OCI-LY7 (cell line): ENCODE data around the gene TSC22D2. TPM values are rescaled to one million over a fixed set of nuclear protein-coding genes. Genes with fewer than 3 reads are reported as not detected.

Experiments used
- BruUV-seq: library from RNA; stranded (reverse); fragments of 400-500 nt; replicated peaks from 2 replicates; lab custom pipeline; 2021; lab: Mats Ljungman, UMichigan
- CTCF ChIA-PET: fragments of 300-600 bp; sonication (Branson Sonifier 250); formaldehyde crosslinking; loops from one replicate; lab custom pipeline; 2022; ENCODE audit warnings: antibody characterized with exemption; ENCODE audit not compliant: unreplicated experiment; lab: Charles Lee
- POLR2A ChIA-PET: fragments of 300-600 bp; sonication (Branson Sonifier 250); formaldehyde crosslinking; loops from one replicate; lab custom pipeline; 2022; ENCODE audit warnings: antibody characterized with exemption; lab: Charles Lee
- DNase-seq: peaks from one replicate; pipeline ENCODE4 v3.0.0-alpha.2; 2015; ENCODE audit warnings: low spot score
- H2AFZ ChIP-seq: fragments of 200-600 bp; sonication (generic), shearing (Covaris generic); 2 replicates; pipeline ENCODE4 v1.6.1; 2014; ENCODE audit warnings: mild to moderate bottlenecking, antibody characterized with exemption, low read length, moderate library complexity
- H3K27ac ChIP-seq: fragments of 200-600 bp; sonication (generic); 2 replicates; pipeline ENCODE4 v1.5.1; 2014; ENCODE audit warnings: mixed run types, low read depth, mild to moderate bottlenecking, moderate library complexity, low read length, inconsistent platforms; ENCODE audit not compliant: poor library complexity, severe bottlenecking
- H3K36me3 ChIP-seq: fragments of 200-600 bp; sonication (generic); 2 replicates; pipeline ENCODE4 v1.6.1; 2014; ENCODE audit warnings: mild to moderate bottlenecking, antibody characterized with exemption, low read length, moderate library complexity, mixed read lengths; ENCODE audit not compliant: insufficient read depth
- H3K4me1 ChIP-seq: fragments of 200-600 bp; sonication (generic); 2 replicates; pipeline ENCODE4 v1.5.1; 2014; ENCODE audit warnings: mild to moderate bottlenecking, low read length; ENCODE audit not compliant: insufficient read depth, poor library complexity, severe bottlenecking
- H3K4me2 ChIP-seq: fragments of 200-600 bp; sonication (generic); 2 replicates; pipeline ENCODE4 v1.6.1; 2014; ENCODE audit warnings: mild to moderate bottlenecking, low read length
- H3K4me3 ChIP-seq: fragments of 200-600 bp; sonication (generic); 2 replicates; pipeline ENCODE4 v1.5.1; 2014; ENCODE audit warnings: mild to moderate bottlenecking, low read depth, low read length; ENCODE audit not compliant: poor library complexity, severe bottlenecking
- H3K79me2 ChIP-seq: fragments of 200-600 bp; sonication (generic); 2 replicates; pipeline ENCODE4 v1.6.1; 2016; ENCODE audit warnings: low read depth, mild to moderate bottlenecking, low read length, moderate library complexity, mixed read lengths; ENCODE audit not compliant: insufficient read depth
- H3K9me2 ChIP-seq: fragments of 200-600 bp; sonication (generic); 2 replicates; pipeline ENCODE4 v1.6.1; 2016; ENCODE audit warnings: mild to moderate bottlenecking, low read length, mixed read lengths; ENCODE audit not compliant: insufficient read depth
- H3K9me3 ChIP-seq: fragments of 200-600 bp; sonication (generic); 2 replicates; pipeline ENCODE4 v1.6.1; 2014; ENCODE audit warnings: mild to moderate bottlenecking, mixed run types, low read length, mixed read lengths
- H4K20me1 ChIP-seq: fragments of 200-600 bp; sonication (generic); 2 replicates; pipeline ENCODE4 v1.6.1; 2014; ENCODE audit warnings: mild to moderate bottlenecking, antibody characterized with exemption, low read length, moderate library complexity, mixed read lengths; ENCODE audit not compliant: insufficient read depth
- EZH2phosphoT487 ChIP-seq: fragments of 200-600 bp; sonication (generic); IDR thresholded peaks from 2 replicates; pipeline ENCODE4 v1.6.1; 2018; ENCODE audit warnings: low read depth, borderline replicate concordance, mild to moderate bottlenecking, mixed run types, antibody characterized with exemption, low read length, moderate library complexity, mixed read lengths
- intact Hi-C: fragments of 100-400 bp; cut with micrococcal nuclease; formaldehyde crosslinking; loops from one replicate; pipeline ENCODE4 v1.10.0; 2022; ENCODE audit not compliant: unreplicated experiment
- total RNA-seq, 2 experiments: library from RNA; depleted of rRNA in 1 of 2; stranded (reverse); fragments of >200 nt in 1 of 2; shearing (Covaris generic) in 1 of 2; gene quantifications; 2 replicates each; pipeline ENCODE4 v1.2.3, GENCODE V29; 2014 to 2022
- TF ChIP-seq, protein P1 (sequence below): fragments of 200-600 bp; sonication (generic); conservative IDR thresholded peaks from 2 replicates; pipeline ENCODE4 v1.5.1; 2014; ENCODE audit warnings: mild to moderate bottlenecking, antibody characterized with exemption, low read length, moderate library complexity, mixed read lengths

The TSC22D2 gene
- total RNA-seq, 2 experiments from 2014 or later: 5.9 to 24.2 TPM

DNA sequence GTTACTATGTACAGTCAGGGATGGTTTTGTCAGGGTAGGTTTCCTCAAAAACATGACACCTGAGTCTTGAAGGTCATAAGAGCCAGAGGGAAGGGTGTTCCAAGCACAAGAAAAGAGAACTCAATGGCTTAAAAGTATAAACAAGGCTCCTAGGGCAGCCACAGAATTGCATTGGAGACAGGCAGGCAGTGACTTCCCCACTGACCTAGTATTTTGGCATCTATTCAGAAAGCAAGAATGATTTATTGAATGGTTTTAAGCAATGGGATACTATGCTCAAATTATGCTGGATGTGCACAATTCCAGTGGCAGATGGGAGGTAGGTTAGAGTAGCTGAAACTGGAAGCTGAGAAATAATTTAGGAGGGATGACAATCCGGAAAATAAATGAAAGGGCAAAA lies 54.0 kb downstream of the TSC22D2 start:
- POLR2A ChIA-PET: interaction anchor here (0.6 to 1.9 kb wide), 4 partner anchors 9 to 511 kb away, joined by 3 to 6 read pairs (median 4); partner anchors contain the start of gene CLRN1
- Histone ChIP-seq H3K4me2 (no peak overlapping the region), H3K9me2 (no peaks in the 10 kb centered on the region), H3K4me3 (no peak overlapping the region), H3K27ac (no peak overlapping the region), H3K79me2 (no peaks in the 10 kb centered on the region), H4K20me1 (no peaks in the 10 kb centered on the region), H3K9me3 (no peaks in the 10 kb centered on the region), H2AFZ (no peak overlapping the region), H3K36me3 (peaks cover 24% of the 10 kb centered on the region), H3K4me1 (no peaks in the 10 kb centered on the region)
- TF ChIP-seq, protein P1, sequence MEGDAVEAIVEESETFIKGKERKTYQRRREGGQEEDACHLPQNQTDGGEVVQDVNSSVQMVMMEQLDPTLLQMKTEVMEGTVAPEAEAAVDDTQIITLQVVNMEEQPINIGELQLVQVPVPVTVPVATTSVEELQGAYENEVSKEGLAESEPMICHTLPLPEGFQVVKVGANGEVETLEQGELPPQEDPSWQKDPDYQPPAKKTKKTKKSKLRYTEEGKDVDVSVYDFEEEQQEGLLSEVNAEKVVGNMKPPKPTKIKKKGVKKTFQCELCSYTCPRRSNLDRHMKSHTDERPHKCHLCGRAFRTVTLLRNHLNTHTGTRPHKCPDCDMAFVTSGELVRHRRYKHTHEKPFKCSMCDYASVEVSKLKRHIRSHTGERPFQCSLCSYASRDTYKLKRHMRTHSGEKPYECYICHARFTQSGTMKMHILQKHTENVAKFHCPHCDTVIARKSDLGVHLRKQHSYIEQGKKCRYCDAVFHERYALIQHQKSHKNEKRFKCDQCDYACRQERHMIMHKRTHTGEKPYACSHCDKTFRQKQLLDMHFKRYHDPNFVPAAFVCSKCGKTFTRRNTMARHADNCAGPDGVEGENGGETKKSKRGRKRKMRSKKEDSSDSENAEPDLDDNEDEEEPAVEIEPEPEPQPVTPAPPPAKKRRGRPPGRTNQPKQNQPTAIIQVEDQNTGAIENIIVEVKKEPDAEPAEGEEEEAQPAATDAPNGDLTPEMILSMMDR: no peak
- TF ChIP-seq EZH2phosphoT487: no peak
- BruUV-seq: no TSS peak
- CTCF ChIA-PET: no interaction called here
- intact Hi-C loops: no loop called here
- no peak for DNase-seq

DNA sequence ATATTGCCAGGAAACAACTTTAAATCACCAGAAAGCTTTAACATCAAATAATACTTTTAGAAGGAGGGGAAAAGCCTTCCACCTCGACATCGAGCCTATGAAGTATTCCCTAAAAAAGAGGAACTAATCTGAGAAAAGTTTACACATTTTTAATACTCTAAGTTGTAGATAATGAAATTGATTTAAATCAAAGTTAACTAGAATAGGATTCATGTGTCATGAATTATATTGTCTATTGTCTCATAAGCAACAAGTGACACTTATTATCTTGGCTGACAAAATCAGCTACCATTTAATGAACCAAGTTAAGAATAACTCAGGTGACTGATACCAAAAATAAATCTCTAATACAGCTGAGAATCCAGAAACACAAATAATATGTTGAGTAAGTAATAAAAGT lies 56.6 kb downstream of the TSC22D2 start:
- intact Hi-C loops: no loop called here
- CTCF ChIA-PET: no interaction called here
- no peak for DNase-seq
- Histone ChIP-seq H3K36me3 (peaks cover 2% of the 10 kb centered on the region; the same call in 1 of the 2 replicates), H4K20me1 (no peaks in the 10 kb centered on the region), H2AFZ (no peak overlapping the region), H3K4me3 (no peak overlapping the region), H3K27ac (no peak overlapping the region), H3K4me1 (no peaks in the 10 kb centered on the region), H3K4me2 (no peak overlapping the region), H3K79me2 (no peaks in the 10 kb centered on the region), H3K9me3 (no peaks in the 10 kb centered on the region), H3K9me2 (no peaks in the 10 kb centered on the region)
- no TSS peak for BruUV-seq
- POLR2A ChIA-PET: no interaction called here
- no peak for TF ChIP-seq EZH2phosphoT487
- TF ChIP-seq, protein P1: no peak

DNA sequence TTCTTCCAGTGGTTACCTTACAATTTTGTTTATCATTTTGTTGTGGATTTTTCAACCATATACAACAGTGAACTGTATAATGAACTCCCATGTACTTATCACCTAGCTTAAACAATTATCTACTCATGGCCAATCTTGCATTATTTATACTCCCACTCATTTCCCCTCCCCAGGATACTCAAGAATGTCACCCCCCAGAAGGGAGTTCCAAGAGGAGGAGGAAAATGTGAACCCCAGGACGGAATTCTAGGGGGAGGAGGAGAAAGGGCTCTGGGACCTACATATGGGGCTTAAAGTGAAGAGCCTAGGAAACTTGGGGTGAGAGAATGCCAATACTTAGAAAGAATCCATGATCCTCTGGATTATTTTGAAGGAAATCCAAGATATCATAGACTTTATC lies 59.3 kb downstream of the TSC22D2 start:
- Histone ChIP-seq H3K9me2 (no peaks in the 10 kb centered on the region), H2AFZ (no peak overlapping the region), H3K4me2 (no peak overlapping the region), H3K4me3 (no peak overlapping the region), H4K20me1 (no peaks in the 10 kb centered on the region), H3K27ac (no peak overlapping the region), H3K79me2 (no peaks in the 10 kb centered on the region), H3K36me3 (no peaks in the 10 kb centered on the region), H3K9me3 (no peaks in the 10 kb centered on the region), H3K4me1 (no peaks in the 10 kb centered on the region)
- TF ChIP-seq, protein P1: no peak
- TF ChIP-seq EZH2phosphoT487: no peak
- no TSS peak for BruUV-seq
- intact Hi-C loops: no loop called here
- ChIA-PET CTCF (no interaction called here), POLR2A (no interaction called here)
- DNase-seq: no peak
